ENCODE measurements around the gene PROM2.

DNA sequence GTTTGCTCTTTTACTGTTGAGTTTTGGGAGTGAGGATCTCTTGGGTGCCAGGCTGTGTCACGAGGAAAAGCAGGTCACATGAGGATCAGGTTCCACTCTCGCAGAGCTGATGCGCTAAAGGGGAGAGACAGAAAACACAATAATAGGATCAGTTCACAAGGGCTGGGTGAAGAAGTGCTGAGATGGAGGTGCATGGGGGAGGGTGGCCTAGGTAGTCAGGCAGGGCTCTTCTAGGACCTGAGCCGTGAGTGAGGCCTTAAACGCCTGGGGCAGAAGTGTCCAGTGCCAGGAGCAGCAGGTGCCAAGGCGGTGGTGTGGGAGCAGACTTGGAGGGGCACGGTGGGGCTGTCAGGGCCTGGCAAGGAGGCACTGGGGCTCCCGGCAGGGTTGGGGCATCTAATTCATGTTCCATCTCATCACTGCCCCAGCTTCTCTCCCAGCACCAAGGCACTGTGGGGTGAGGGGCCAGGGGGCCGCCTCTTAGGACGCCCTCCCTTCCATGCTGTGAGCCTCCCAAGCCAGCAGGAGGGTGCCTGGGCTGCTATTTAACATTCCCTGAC lies 32.2 kb downstream of the PROM2 start:
- TF ChIP-seq, protein P1, sequence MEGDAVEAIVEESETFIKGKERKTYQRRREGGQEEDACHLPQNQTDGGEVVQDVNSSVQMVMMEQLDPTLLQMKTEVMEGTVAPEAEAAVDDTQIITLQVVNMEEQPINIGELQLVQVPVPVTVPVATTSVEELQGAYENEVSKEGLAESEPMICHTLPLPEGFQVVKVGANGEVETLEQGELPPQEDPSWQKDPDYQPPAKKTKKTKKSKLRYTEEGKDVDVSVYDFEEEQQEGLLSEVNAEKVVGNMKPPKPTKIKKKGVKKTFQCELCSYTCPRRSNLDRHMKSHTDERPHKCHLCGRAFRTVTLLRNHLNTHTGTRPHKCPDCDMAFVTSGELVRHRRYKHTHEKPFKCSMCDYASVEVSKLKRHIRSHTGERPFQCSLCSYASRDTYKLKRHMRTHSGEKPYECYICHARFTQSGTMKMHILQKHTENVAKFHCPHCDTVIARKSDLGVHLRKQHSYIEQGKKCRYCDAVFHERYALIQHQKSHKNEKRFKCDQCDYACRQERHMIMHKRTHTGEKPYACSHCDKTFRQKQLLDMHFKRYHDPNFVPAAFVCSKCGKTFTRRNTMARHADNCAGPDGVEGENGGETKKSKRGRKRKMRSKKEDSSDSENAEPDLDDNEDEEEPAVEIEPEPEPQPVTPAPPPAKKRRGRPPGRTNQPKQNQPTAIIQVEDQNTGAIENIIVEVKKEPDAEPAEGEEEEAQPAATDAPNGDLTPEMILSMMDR (IDR thresholded peaks at IDR 0.05; ENCODE audit: insufficient read depth, low read depth, low read length), result no peak
- TF ChIP-seq EZH2 (IDR thresholded peaks at IDR 0.05; ENCODE audit: insufficient read depth, low read length), result no peak
